Smooth muscle cell (in vitro differentiated cells): ENCODE results near the gene THAP11. TPM values are rescaled to one million over a fixed set of nuclear protein-coding genes. Genes with fewer than 3 reads are reported as not detected.
A peak's percentile ranks its signal among the peaks of the same experiment; 100 is the strongest.

Experiments
- DNase-seq: peaks from one replicate; lab custom pipeline; 2025; ENCODE audit not compliant: unreplicated experiment; lab: John Stamatoyannopoulos, UW
- H2AFZ ChIP-seq: fragments of 200-600 bp; sonication (generic); 2 replicates; pipeline ENCODE4 v1.6.0; 2016; ENCODE audit warnings: antibody characterized with exemption, low read depth, mild to moderate bottlenecking
- H3F3A ChIP-seq: fragments of 200-600 bp; sonication (generic); 2 replicates; pipeline ENCODE4 v1.6.0; 2017; ENCODE audit warnings: antibody characterized with exemption, low read depth
- H3K27ac ChIP-seq: fragments of 200-600 bp; sonication (generic); 2 replicates; pipeline ENCODE4 v1.5.1; 2016; ENCODE audit warnings: low read depth, mild to moderate bottlenecking
- H3K27me3 ChIP-seq: fragments of 200-600 bp; sonication (generic); 2 replicates; pipeline ENCODE4 v1.6.1; 2016; ENCODE audit warnings: low read depth, mild to moderate bottlenecking
- H3K36me3 ChIP-seq: fragments of 200-600 bp; sonication (generic); 2 replicates; pipeline ENCODE4 v1.5.1; 2016; ENCODE audit warnings: low read depth
- H3K4me1 ChIP-seq: fragments of 200-600 bp; sonication (generic); 2 replicates; pipeline ENCODE4 v1.5.1; 2016; ENCODE audit warnings: low read depth
- H3K4me2 ChIP-seq: fragments of 200-600 bp; sonication (generic); 2 replicates; pipeline ENCODE4 v1.6.0; 2016; ENCODE audit warnings: mild to moderate bottlenecking
- H3K4me3 ChIP-seq: fragments of 200-600 bp; sonication (generic); 2 replicates; pipeline ENCODE4 v1.5.1; 2016; ENCODE audit warnings: mild to moderate bottlenecking
- H3K79me2 ChIP-seq: fragments of 200-600 bp; sonication (generic); 2 replicates; pipeline ENCODE4 v1.6.0; 2016; ENCODE audit warnings: low read depth, mild to moderate bottlenecking
- H3K9ac ChIP-seq: fragments of 200-600 bp; sonication (generic); 2 replicates; pipeline ENCODE4 v1.6.0; 2016; ENCODE audit warnings: low read depth
- H3K9me3 ChIP-seq: fragments of 200-600 bp; sonication (generic); replicated peaks from 2 replicates; pipeline ENCODE4 v1.5.1; 2016; ENCODE audit warnings: low read depth
- H4K20me1 ChIP-seq: fragments of 200-600 bp; sonication (generic); 2 replicates; pipeline ENCODE4 v1.6.0; 2016; ENCODE audit warnings: low read depth
- WGBS: methylation state at CpG from one replicate; pipeline ENCODE4 v1.1.7; 2016; ENCODE audit warnings: low lambda C conversion rate; 5-methylcytosine and 5-hydroxymethylcytosine counted together
- polyA plus RNA-seq: library from polyadenylated mRNA; unstranded; fragments of >200 nt; fragmentation: Nextera tagmentation; extraction: Ambion mirVana; gene quantifications from 2 replicates; pipeline ENCODE4 v1.2.1, GENCODE V29; 2016
- small RNA-seq: library from RNA; depleted of rRNA; stranded (forward); fragments of <200 nt; gene quantifications from one replicate; pipeline ENCODE3, GENCODE V24; 2014
- total RNA-seq: library from RNA; depleted of rRNA; stranded (reverse); fragments of >200 nt; gene quantifications from 2 replicates; pipeline ENCODE4 v1.2.3, GENCODE V29; 2014
- TF ChIP-seq, protein P1 (sequence below): fragments of 200-600 bp; sonication (generic); IDR thresholded peaks from 2 replicates; pipeline ENCODE4 v1.5.1; 2017; ENCODE audit warnings: borderline replicate concordance, mild to moderate bottlenecking, antibody characterized with exemption; ENCODE audit not compliant: insufficient read depth, poor library complexity, severe bottlenecking

Gene THAP11
- total and polyA plus RNA-seq, 2 experiments from 2014 or later, result 23.0 to 38.3 TPM

DNA sequence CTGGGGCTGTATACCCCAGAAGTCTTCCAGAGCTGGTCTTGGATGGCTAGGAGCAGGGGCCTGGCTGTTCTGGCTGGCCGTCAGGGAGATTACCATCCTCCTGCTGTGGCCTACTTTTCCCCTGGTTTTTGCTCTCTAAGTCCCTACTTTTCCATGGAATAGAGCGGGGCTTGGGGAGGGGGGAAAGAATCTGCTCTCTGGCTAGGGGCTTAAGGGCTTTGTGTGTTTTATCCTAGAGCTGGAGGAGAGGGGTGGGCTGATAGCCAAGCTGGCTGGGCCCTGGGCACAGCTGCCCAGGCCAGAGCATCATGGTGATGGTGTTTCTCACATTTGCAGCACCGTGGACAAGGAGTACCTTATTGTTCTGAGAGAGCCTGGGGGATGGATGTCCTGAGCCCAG, 46.2 kb downstream of the THAP11 start:
- Histone ChIP-seq H3K9me3 (no peaks in the 10 kb centered on the region), H3K4me3 (no peak overlapping the region), H3K4me2 (no peak overlapping the region), H3K4me1 (peaks cover 11% of the 10 kb centered on the region), H3K27ac (no peak overlapping the region), H2AFZ (no peak overlapping the region), H3F3A (no peaks in the 10 kb centered on the region), H4K20me1 (peaks cover 14% of the 10 kb centered on the region), H3K9ac (no peak overlapping the region), H3K27me3 (no peaks in the 10 kb centered on the region), H3K36me3 (no peaks in the 10 kb centered on the region), H3K79me2 (no peaks in the 10 kb centered on the region)
- TF ChIP-seq, protein P1, sequence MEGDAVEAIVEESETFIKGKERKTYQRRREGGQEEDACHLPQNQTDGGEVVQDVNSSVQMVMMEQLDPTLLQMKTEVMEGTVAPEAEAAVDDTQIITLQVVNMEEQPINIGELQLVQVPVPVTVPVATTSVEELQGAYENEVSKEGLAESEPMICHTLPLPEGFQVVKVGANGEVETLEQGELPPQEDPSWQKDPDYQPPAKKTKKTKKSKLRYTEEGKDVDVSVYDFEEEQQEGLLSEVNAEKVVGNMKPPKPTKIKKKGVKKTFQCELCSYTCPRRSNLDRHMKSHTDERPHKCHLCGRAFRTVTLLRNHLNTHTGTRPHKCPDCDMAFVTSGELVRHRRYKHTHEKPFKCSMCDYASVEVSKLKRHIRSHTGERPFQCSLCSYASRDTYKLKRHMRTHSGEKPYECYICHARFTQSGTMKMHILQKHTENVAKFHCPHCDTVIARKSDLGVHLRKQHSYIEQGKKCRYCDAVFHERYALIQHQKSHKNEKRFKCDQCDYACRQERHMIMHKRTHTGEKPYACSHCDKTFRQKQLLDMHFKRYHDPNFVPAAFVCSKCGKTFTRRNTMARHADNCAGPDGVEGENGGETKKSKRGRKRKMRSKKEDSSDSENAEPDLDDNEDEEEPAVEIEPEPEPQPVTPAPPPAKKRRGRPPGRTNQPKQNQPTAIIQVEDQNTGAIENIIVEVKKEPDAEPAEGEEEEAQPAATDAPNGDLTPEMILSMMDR, result no peak
- WGBS, result 76% methylated on average over 3 of the region's 3 CpGs
- no peak for DNase-seq

DNA sequence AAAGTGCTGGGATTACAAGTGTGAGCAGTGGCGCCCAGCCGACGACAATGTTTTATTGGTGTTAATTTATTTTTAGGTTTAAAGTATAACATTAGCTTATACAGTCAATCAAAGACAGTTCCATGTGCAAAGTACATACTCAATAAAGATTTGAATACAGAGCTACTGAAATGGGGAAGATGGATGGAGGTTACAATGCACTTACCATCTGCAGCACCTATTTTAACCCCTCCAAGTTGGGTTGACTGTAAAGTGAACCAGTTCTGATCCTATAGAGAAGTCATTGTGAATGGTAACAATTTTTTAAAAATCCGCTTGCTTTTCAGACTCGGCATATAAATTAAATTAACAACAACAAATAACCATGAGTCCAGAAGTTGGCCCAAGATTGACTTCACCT, 50.3 kb downstream of the THAP11 start:
- peaks cover 38% of the 10 kb centered on the region for H3K79me2 ChIP-seq
- H3K36me3 ChIP-seq, result no peaks in the 10 kb centered on the region
- WGBS, result 81% methylated on average over 5 of the region's 5 CpGs
- peaks cover 12% of the 10 kb centered on the region for H3K4me1 ChIP-seq
- H3K4me3 ChIP-seq, result peak overlapping the region; percentile 96
- H3K27me3 ChIP-seq, result no peaks in the 10 kb centered on the region
- TF ChIP-seq, protein P1, result no peak
- no peaks in the 10 kb centered on the region for H3F3A ChIP-seq
- peak overlapping the region; percentile 95 for H2AFZ ChIP-seq
- DNase-seq, result no peak
- peaks cover 14% of the 10 kb centered on the region for H4K20me1 ChIP-seq
- H3K9ac ChIP-seq, result peak overlapping the region; percentile 41
- peak overlapping the region; percentile 60 for H3K27ac ChIP-seq
- H3K4me2 ChIP-seq, result peak overlapping the region; percentile 88
- H3K9me3 ChIP-seq, result no peaks in the 10 kb centered on the region

DNA sequence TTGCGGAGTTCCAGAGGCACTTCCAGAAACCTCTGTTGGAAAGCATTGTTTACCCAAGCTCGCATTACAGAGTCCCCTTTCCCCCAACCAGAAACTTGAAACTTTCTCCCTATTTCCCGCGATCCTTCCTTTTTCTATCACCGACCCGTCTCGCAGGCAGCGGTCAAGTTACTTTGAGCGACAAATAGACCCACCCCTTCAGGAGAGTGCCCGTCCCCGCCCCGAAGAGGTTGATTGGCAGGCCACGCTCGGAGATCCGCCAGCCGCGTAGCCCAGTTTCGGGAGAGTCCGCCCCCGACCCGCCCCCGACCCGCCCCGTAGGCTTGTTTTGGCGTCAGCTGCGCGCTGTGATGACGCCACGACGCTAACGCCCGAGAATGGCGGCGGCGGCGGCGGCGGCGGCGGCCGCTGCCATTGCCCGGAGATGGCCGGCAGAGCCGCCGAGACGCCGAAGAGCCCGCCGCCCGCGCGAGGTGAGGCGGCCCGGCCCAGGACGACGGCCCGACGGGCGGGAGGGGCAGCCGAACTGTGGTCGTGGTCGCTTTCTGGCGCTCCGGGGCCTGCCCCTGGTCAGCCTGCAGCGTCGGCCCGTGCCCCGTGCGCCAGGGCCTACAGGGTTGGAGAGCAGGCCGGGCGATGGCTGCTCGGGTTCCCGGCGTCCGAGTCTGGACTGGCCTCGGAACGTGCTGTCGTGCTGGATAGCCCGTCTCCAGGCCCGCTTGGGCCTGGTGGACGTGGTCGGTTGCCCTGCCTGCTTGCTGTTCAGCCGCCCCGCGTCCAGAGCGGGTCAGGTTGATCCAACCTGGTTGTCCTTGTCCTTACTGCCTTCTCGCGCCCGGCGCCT, 51.0 kb downstream of the THAP11 start, which contains the start of gene PSKH1:
Gene PSKH1 (plus strand): TSS at position 356 of the 844 bp plus-strand sequence. CDS start 15,496 bp downstream, outside the sequence.
- H3K79me2 ChIP-seq, result peaks cover 45% of the 10 kb centered on the region
- peak; percentile 86 for DNase-seq
- 1% methylated on average over 54 of the region's 90 CpGs for WGBS
- peak within 1 kb of the TSS; percentile 99 for H3K9ac ChIP-seq
- H3K27me3 ChIP-seq, result no peaks in the 10 kb centered on the region
- H3K27ac ChIP-seq, result peak within 1 kb of the TSS; percentile 89
- no peaks in the 10 kb centered on the region for H3F3A ChIP-seq
- H3K4me1 ChIP-seq, result peaks cover 12% of the 10 kb centered on the region
- H2AFZ ChIP-seq, result peak within 1 kb of the TSS; percentile 95
- H4K20me1 ChIP-seq, result peaks cover 21% of the 10 kb centered on the region
- no peaks in the 10 kb centered on the region for H3K9me3 ChIP-seq
- TF ChIP-seq, protein P1, result no peak
- no peaks in the 10 kb centered on the region for H3K36me3 ChIP-seq
- H3K4me2 ChIP-seq, result peak within 1 kb of the TSS; percentile 91
- H3K4me3 ChIP-seq, result peak within 1 kb of the TSS; percentile 96

Small RNAs within 50 kb of the gene (small RNA-seq; reads per million reads assigned to genes)
- gene AC040162.2, result 0.13 reads per million
- not detected for gene NRN1L

Other genes starting within 250 kb of the THAP11 start
- 0.18 and 0.76 TPM in 2 replicates for gene CARMIL2, start 197.2 kb upstream of the THAP11 start, total RNA-seq
- 1.2 and 1.9 TPM in 2 replicates for gene CARMIL2, start 197.2 kb upstream of the THAP11 start, polyA plus RNA-seq
- 16.5 and 21.9 TPM in 2 replicates for gene ACD, start 182.1 kb upstream of the THAP11 start, total RNA-seq
- 31.7 and 45.2 TPM in 2 replicates for gene ACD, start 182.1 kb upstream of the THAP11 start, polyA plus RNA-seq
- 0.36 TPM in 1 of 2 replicates, not detected in the other for gene PARD6A, start 181.4 kb upstream of the THAP11 start, total RNA-seq
- gene PARD6A, start 181.4 kb upstream of the THAP11 start, polyA plus RNA-seq, result 0.58 and 2.0 TPM in 2 replicates
- 8.2 and 9.8 TPM in 2 replicates for gene ENKD1, start 175.6 kb upstream of the THAP11 start, total RNA-seq
- 14.2 and 19.0 TPM in 2 replicates for gene ENKD1, start 175.6 kb upstream of the THAP11 start, polyA plus RNA-seq
- 3.4 and 6.9 TPM in 2 replicates for gene C16orf86, start 175.5 kb upstream of the THAP11 start, total RNA-seq
- 3.9 and 8.5 TPM in 2 replicates for gene C16orf86, start 175.5 kb upstream of the THAP11 start, polyA plus RNA-seq
- 10.6 and 15.1 TPM in 2 replicates for gene GFOD2, start 123.0 kb upstream of the THAP11 start, total RNA-seq
- 15.0 and 24.0 TPM in 2 replicates for gene GFOD2, start 123.0 kb upstream of the THAP11 start, polyA plus RNA-seq
- gene RANBP10, start 35.8 kb upstream of the THAP11 start, total RNA-seq, result 4.6 and 9.8 TPM in 2 replicates
- 5.9 and 6.6 TPM in 2 replicates for gene RANBP10, start 35.8 kb upstream of the THAP11 start, polyA plus RNA-seq
- gene TSNAXIP1, start 35.4 kb upstream of the THAP11 start, total RNA-seq, result 0.18 and 1.1 TPM in 2 replicates
- 1.0 and 3.1 TPM in 2 replicates for gene TSNAXIP1, start 35.4 kb upstream of the THAP11 start, polyA plus RNA-seq
- 112 and 115 TPM in 2 replicates for gene NUTF2, start 4.6 kb downstream of the THAP11 start, total RNA-seq
- gene NUTF2, start 4.6 kb downstream of the THAP11 start, polyA plus RNA-seq, result 202 and 208 TPM in 2 replicates
- 37.3 and 47.0 TPM in 2 replicates for gene CENPT, start 5.4 kb downstream of the THAP11 start, total RNA-seq
- 65.8 and 79.7 TPM in 2 replicates for gene CENPT, start 5.4 kb downstream of the THAP11 start, polyA plus RNA-seq
- 35.5 and 46.3 TPM in 2 replicates for gene EDC4, start 30.7 kb downstream of the THAP11 start, total RNA-seq
- 64.5 and 74.7 TPM in 2 replicates for gene EDC4, start 30.7 kb downstream of the THAP11 start, polyA plus RNA-seq
- gene NRN1L, start 42.6 kb downstream of the THAP11 start, total RNA-seq, result not detected in 2 replicates
- gene NRN1L, start 42.6 kb downstream of the THAP11 start, polyA plus RNA-seq, result 0.46 and 0.57 TPM in 2 replicates
- gene PSKH1, start 50.9 kb downstream of the THAP11 start, total RNA-seq, result 15.3 and 17.2 TPM in 2 replicates
- 35.2 and 36.0 TPM in 2 replicates for gene PSKH1, start 50.9 kb downstream of the THAP11 start, polyA plus RNA-seq
- 0.18 and 0.90 TPM in 2 replicates for gene CTRL, start 89.5 kb downstream of the THAP11 start, total RNA-seq
- 12.9 and 14.8 TPM in 2 replicates for gene CTRL, start 89.5 kb downstream of the THAP11 start, polyA plus RNA-seq
- gene PSMB10, start 94.5 kb downstream of the THAP11 start, total RNA-seq, result 17.3 and 18.5 TPM in 2 replicates
- 38.4 and 44.7 TPM in 2 replicates for gene PSMB10, start 94.5 kb downstream of the THAP11 start, polyA plus RNA-seq
- 12.9 and 14.3 TPM in 2 replicates for gene LCAT, start 101.8 kb downstream of the THAP11 start, total RNA-seq
- gene LCAT, start 101.8 kb downstream of the THAP11 start, polyA plus RNA-seq, result 34.6 and 35.5 TPM in 2 replicates
- gene SLC12A4, start 126.3 kb downstream of the THAP11 start, total RNA-seq, result 47.7 and 74.3 TPM in 2 replicates
- 92.4 and 107 TPM in 2 replicates for gene SLC12A4, start 126.3 kb downstream of the THAP11 start, polyA plus RNA-seq
- gene DPEP3, start 138.2 kb downstream of the THAP11 start, total RNA-seq, result not detected in 2 replicates
- gene DPEP3, start 138.2 kb downstream of the THAP11 start, polyA plus RNA-seq, result not detected in 2 replicates
- gene DPEP2, start 157.2 kb downstream of the THAP11 start, total RNA-seq, result not detected in 2 replicates
- gene DPEP2, start 157.2 kb downstream of the THAP11 start, polyA plus RNA-seq, result not detected in 2 replicates
- not detected in 2 replicates for gene DPEP2NB, start 173.6 kb downstream of the THAP11 start, total RNA-seq
- not detected in 2 replicates for gene DPEP2NB, start 173.6 kb downstream of the THAP11 start, polyA plus RNA-seq
- 6.0 and 6.7 TPM in 2 replicates for gene DDX28, start 180.9 kb downstream of the THAP11 start, total RNA-seq
- 7.0 and 9.0 TPM in 2 replicates for gene DDX28, start 180.9 kb downstream of the THAP11 start, polyA plus RNA-seq
- 9.5 and 12.1 TPM in 2 replicates for gene DUS2, start 181.0 kb downstream of the THAP11 start, total RNA-seq
- 23.5 and 25.6 TPM in 2 replicates for gene DUS2, start 181.0 kb downstream of the THAP11 start, polyA plus RNA-seq
- 30.2 and 32.4 TPM in 2 replicates for gene NFATC3, start 243.1 kb downstream of the THAP11 start, total RNA-seq
- 14.7 and 15.2 TPM in 2 replicates for gene NFATC3, start 243.1 kb downstream of the THAP11 start, polyA plus RNA-seq